Hematopoietic multipotent progenitor cell (in vitro differentiated cells): ENCODE data around the gene PADI3. TPM values are rescaled to one million over a fixed set of nuclear protein-coding genes. Genes with fewer than 3 reads are reported as not detected.
A peak's percentile ranks its signal among the peaks of the same experiment; 100 is the strongest.

Experiments used
- DNase-seq, 3 donors: peaks; one replicate each; pipeline ENCODE4 v3.0.0-alpha.2; 2011 to 2015; ENCODE audit warnings: low read depth in 2 of 3, low spot score in 2 of 3
- total RNA-seq: library from RNA; depleted of rRNA; stranded (reverse); fragments of >200 nt; gene quantifications from one replicate; pipeline ENCODE4 v1.2.3, GENCODE V29; 2012

Gene PADI3
- total RNA-seq, 1 donor: 6.2 TPM

GRCh38 chr1:17295292-17295691 lies 46.4 kb downstream of the PADI3 start:
- no peak for DNase-seq

DNA sequence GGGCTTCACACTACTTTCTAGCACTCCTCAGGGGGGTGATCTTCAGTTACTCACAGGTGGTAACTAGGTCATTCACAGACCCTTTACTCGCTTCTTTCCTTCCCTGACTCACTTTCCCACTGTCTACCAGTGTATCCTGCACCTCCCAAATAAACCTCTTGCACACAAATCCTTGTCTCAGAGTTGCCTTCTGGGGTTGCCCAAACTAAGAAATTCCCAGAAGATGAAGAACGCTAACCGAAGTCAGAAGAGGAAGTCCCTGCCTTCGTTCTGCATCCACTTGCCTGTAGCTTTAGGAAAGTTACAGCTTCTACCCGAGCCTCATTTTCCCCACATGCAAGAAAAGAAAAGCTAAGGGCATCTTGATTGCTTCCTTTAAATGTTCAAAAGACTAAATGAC lies 47.2 kb downstream of the PADI3 start:
- DNase-seq: no peak

- no peak for DNase-seq
Observed at GRCh38 chr1:17297991-17298390, 49.1 kb downstream of the PADI3 start.

GRCh38 chr1:17301767-17302166 lies 52.9 kb downstream of the PADI3 start:
- peak in 1 of 3 donors; percentile 28 for DNase-seq

- DNase-seq: peak in 1 of 3 donors; percentile 45
Observed at GRCh38 chr1:17304151-17304825, 55.4 kb downstream of the PADI3 start.

- DNase-seq: peak in 2 of 3 donors; percentile 32 to 53
Observed at GRCh38 chr1:17304826-17305175, 55.9 kb downstream of the PADI3 start.

DNA sequence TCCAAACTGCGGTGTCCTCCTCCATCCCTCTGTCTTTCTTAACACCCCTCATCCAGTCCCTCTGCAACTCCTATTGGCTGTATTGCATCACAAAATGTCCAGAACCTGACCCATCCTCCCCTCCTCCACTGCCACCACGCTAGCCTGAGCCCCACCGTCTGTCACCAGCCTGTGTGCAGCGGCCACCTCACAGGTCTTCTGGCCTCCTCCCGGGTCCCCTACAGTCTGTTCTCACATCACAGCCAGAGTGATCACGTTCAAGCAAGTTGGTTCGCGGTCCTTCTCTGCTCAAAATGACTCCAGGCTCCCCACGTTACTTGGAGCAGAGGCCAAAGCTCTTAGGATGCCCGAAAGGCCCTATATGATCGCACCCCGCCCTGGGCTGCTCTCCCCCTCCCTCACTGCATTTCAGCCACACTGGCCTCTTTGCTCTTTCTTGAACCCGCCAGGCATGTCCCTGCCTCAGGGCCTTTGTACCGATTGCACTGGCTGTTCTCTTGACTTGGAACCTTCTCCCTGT lies 56.7 kb downstream of the PADI3 start:
- DNase-seq: no peak

DNA sequence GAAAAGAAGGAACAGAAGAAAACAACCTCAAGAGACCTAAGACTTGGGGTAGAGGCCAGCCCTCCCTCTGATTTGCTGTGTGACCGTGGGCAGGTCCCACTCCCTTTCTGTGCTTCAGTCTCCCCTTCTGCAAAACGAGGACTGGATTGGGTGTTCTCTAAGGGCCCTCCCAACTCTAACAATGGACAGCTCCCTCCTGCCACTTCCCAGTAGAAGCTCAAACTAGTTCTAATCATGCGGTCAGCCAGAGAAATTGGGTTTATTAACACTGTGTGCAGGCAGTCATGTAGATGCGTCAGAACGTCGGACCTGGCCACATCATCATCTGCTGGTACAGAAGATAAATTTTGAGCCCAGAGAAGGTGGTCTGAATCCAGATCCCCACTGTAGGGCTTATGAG lies 57.5 kb downstream of the PADI3 start:
- DNase-seq: no peak

GRCh38 chr1:17306921-17307320 lies 58.0 kb downstream of the PADI3 start:
- DNase-seq: no peak

GRCh38 chr1:17307329-17307728 lies 58.4 kb downstream of the PADI3 start:
- DNase-seq: no peak

GRCh38 chr1:17307946-17308345 lies 59.0 kb downstream of the PADI3 start, which contains the start of gene PADI4:
Gene PADI4 (plus strand): TSS chr1:17308197. CDS start chr1:17308223, 26 bp downstream.
- DNase-seq: peak in 2 of 3 donors; percentile 74 to 75

DNA sequence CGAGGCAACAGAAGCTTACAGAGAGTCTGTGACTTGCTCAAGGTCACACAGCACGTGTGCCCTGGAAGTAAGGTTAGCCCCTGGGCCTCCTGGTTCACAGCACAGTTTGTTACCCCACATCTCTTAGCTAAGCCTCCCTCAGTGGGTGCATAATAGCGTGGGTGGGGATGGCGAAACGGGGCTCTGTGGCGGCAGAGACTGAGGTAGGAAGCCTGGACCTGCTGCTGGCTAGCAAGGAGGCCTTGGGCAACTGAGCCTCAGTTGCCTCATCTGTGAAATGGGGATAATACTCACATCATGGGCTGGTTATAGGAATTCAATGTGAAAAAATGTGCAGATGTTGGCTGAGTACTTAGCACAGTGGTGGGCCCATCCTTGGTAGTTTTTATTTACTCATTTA lies 59.7 kb downstream of the PADI3 start:
- DNase-seq: no peak

- no peak for DNase-seq
Observed at GRCh38 chr1:17309426-17310067, 60.6 kb downstream of the PADI3 start.

GRCh38 chr1:17310068-17310640 lies 61.3 kb downstream of the PADI3 start:
- DNase-seq: no peak

- DNase-seq: no peak
Observed at GRCh38 chr1:17313530-17314309, 64.8 kb downstream of the PADI3 start.

- no peak for DNase-seq
Observed at GRCh38 chr1:17314491-17314971, 65.6 kb downstream of the PADI3 start.

GRCh38 chr1:17315542-17316130 lies 66.7 kb downstream of the PADI3 start:
- no peak for DNase-seq

- DNase-seq: no peak
Observed at GRCh38 chr1:17316704-17317103, 67.8 kb downstream of the PADI3 start.

DNA sequence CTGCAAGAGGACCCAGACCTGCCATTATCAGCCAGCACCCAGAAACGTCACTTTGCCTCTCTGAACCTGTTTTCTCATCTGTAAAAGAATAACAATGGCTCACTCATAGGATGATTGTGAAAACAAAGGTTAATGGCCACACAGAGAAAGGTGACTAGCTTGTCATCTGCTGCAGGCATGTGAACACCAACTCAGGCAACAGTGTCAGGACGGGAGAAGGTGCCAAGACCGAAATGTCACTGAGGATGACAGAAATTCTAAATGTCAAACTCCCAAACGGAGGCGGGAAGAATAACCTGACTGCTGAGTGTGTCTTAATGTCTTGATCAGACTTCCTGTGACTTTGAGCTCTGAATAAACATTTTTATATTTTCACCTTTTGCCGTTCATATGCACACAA lies 69.4 kb downstream of the PADI3 start:
- no peak for DNase-seq

DNA sequence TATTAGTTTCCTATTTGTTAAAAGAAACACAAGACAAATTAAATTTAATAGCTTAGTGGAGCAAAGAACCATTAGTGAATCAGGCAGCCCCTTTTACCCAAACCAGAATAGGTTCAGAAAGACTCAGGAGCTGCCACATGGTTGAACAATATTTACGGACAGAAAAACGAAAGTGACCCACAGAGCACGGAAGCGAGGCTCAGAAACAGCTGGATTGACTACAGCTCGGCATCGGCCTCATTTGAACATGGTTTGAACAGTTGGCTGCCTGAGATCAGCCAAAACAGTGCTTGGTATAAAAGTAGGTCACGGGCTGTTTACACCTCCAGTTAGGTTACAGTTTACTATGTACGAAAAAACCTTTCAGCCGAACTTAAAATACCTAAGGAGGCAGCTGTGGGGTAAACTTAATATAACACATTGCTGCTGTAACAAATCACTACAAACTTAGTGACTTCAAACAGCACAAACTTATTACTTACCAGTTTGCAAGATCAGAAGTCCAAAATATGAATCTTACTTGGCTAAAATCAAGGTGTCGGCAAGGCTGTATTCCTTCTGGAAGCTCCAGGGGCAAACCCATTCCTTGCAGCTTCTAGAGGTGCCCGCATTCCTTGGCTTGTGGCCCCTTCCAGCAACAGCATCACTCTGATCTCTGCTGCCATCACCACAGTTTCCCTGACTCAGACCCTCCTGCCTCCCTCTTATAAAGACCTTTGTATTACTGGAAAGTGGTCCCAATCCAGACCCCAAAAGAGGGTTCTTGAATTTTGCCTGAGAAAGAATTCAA lies 70.9 kb downstream of the PADI3 start:
- no peak for DNase-seq
